ENCODE data around the gene ADAMTS16.
A peak's percentile ranks its signal among the peaks of the same experiment; 100 is the strongest.

Gene ADAMTS16

DNA sequence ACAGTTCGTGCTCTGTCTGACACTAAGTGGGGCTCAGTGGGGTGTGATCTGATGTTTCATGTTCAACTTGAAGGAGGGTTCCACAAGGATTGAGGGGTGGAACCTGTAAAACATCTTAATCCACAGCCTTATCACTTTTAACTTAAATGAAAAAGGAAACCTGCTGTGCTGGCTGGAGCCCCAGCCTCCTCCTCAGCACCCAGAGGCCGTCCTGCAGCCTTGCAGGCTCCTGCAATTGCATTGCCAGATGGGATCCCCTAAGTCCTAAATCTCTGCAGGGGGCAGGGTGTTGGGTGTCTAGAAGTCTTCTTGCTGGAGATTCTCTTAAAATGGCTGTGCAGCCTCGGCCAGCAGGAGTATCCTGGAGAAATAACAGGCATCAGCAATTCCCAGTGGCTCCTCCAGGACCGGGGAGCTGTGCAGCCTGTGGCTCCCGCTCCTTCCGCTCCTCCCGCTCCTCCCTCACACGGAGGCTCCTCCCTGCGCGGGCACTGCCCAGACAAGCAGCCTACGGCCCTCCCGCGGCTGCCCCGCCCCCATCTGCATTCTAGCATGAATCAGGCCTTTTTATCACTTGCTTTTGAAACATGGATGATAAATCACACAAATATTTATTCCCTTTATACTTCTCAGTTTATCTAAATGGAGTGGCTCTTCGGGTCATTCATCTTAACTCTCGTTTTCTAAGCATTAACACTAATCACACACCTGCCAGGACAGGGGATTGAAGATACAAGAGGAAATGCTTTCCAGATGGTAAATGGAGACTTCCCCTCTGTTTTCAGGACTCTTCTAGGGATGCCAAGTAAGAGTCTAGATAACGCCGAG, 131.0 kb downstream of the ADAMTS16 start (continued):
- TF ChIP-seq, protein P1, sequence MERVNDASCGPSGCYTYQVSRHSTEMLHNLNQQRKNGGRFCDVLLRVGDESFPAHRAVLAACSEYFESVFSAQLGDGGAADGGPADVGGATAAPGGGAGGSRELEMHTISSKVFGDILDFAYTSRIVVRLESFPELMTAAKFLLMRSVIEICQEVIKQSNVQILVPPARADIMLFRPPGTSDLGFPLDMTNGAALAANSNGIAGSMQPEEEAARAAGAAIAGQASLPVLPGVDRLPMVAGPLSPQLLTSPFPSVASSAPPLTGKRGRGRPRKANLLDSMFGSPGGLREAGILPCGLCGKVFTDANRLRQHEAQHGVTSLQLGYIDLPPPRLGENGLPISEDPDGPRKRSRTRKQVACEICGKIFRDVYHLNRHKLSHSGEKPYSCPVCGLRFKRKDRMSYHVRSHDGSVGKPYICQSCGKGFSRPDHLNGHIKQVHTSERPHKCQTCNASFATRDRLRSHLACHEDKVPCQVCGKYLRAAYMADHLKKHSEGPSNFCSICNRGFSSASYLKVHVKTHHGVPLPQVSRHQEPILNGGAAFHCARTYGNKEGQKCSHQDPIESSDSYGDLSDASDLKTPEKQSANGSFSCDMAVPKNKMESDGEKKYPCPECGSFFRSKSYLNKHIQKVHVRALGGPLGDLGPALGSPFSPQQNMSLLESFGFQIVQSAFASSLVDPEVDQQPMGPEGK (CRISPR knock-in tag; IDR thresholded peaks at IDR 0.05; ENCODE audit: borderline replicate concordance): no peak
- TF ChIP-seq ZNF565 (CRISPR knock-in tag; conservative IDR thresholded peaks at IDR 0.05; ENCODE audit: low read depth): no peak
- TF ChIP-seq ZNF70 (CRISPR knock-in tag; IDR thresholded peaks at IDR 0.05): no peak
- peak; percentile 71; the same call in 1 of the 2 replicates for TF ChIP-seq TCF4 (CRISPR knock-in tag; IDR thresholded peaks at IDR 0.05; ENCODE audit: borderline replicate concordance)
- TF ChIP-seq RARB (CRISPR knock-in tag; IDR thresholded peaks at IDR 0.05): no peak

DNA sequence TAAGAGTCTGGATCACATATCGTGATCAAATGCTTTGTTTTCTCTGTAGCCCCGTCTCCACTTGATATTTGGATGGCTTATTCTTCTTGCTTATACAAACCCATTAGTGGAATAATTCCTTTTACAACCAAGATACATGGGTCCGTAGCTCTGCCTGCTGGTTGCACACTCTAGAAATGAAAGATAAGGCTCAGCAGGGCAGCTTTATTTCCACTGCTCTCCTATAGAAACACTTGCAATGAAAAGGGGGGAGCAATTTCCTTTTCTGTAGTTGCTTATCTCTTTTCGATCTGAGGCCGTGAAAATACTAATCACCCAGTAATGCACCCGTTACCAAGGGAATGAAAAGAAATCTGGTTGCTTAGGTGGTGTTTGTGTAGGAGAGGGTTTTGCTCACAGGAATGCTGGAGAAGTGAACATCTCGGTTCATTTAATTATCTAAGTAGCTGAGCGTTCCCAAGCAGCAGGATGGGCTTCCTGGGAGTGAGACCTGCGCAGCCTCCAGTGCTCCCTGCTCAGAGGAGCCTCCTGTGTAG, 131.7 kb downstream of the ADAMTS16 start:
- peak; percentile 64 for ATAC-seq
- TF ChIP-seq TCF4 (CRISPR knock-in tag; IDR thresholded peaks at IDR 0.05; ENCODE audit: borderline replicate concordance): 0 out of 2 replicates have a peak, but pooled peaks have one; percentile 8
- TF ChIP-seq PPARA (CRISPR knock-in tag; IDR thresholded peaks at IDR 0.05; ENCODE audit: borderline replicate concordance): no peak

GRCh38 chr5:5273398-5273797, 133.3 kb downstream of the ADAMTS16 start:
- TF ChIP-seq ARNTL (CRISPR knock-in tag; IDR thresholded peaks at IDR 0.05; ENCODE audit: borderline replicate concordance, low read depth) (no peak), ZFP30 (CRISPR knock-in tag; IDR thresholded peaks at IDR 0.05) (no peak), ZNF8 (CRISPR knock-in tag; IDR thresholded peaks at IDR 0.05) (no peak), ZNF565 (CRISPR knock-in tag; conservative IDR thresholded peaks at IDR 0.05; ENCODE audit: low read depth) (no peak)
- no peak for ATAC-seq

DNA sequence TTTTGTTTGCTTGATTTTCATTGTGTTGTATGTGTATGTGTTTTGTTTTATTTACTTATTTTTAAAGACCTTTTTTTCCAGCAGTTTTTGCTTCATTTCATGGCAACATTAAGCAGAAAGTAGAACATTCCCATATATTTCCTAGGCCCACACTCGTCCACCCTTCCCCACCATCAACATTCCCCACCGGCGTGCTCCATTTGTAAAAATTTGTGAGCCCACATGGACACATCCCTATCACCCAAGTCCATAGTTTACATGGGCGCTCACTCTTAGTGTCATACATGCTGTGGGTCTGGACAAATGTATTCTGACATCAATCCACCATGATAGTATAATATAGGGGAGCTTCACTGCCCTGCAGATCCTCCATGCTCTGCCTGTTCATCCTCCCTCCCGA, 133.8 kb downstream of the ADAMTS16 start:
- ATAC-seq: no peak
- TF ChIP-seq ARNTL (CRISPR knock-in tag; IDR thresholded peaks at IDR 0.05; ENCODE audit: borderline replicate concordance, low read depth) (no peak), ZFP30 (CRISPR knock-in tag; IDR thresholded peaks at IDR 0.05) (no peak)
- TF ChIP-seq, protein P1 (CRISPR knock-in tag; IDR thresholded peaks at IDR 0.05; ENCODE audit: borderline replicate concordance): no peak

- no peak for TF ChIP-seq ARNTL (CRISPR knock-in tag; IDR thresholded peaks at IDR 0.05; ENCODE audit: borderline replicate concordance, low read depth)
- no peak for TF ChIP-seq ZNF70 (CRISPR knock-in tag; IDR thresholded peaks at IDR 0.05)
- no peak for TF ChIP-seq SNAI2 (CRISPR knock-in tag; IDR thresholded peaks at IDR 0.05)
- no peak for TF ChIP-seq RARB (CRISPR knock-in tag; IDR thresholded peaks at IDR 0.05)
- no peak for TF ChIP-seq OSR1 (CRISPR knock-in tag; IDR thresholded peaks at IDR 0.05)
- no peak for TF ChIP-seq TOX (CRISPR knock-in tag; IDR thresholded peaks at IDR 0.05; ENCODE audit: borderline replicate concordance)
- no peak for TF ChIP-seq ISL1 (CRISPR knock-in tag; IDR thresholded peaks at IDR 0.05)
- TF ChIP-seq, protein P2, sequence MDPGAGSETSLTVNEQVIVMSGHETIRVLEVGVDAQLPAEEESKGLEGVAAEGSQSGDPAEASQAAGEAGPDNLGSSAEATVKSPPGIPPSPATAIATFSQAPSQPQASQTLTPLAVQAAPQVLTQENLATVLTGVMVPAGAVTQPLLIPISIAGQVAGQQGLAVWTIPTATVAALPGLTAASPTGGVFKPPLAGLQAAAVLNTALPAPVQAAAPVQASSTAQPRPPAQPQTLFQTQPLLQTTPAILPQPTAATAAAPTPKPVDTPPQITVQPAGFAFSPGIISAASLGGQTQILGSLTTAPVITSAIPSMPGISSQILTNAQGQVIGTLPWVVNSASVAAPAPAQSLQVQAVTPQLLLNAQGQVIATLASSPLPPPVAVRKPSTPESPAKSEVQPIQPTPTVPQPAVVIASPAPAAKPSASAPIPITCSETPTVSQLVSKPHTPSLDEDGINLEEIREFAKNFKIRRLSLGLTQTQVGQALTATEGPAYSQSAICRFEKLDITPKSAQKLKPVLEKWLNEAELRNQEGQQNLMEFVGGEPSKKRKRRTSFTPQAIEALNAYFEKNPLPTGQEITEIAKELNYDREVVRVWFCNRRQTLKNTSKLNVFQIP (CRISPR knock-in tag; IDR thresholded peaks at IDR 0.05; ENCODE audit: borderline replicate concordance, low read depth): no peak
- TF ChIP-seq TSHZ2 (CRISPR knock-in tag; IDR thresholded peaks at IDR 0.05): no peak
- no peak for TF ChIP-seq CSDC2 (CRISPR knock-in tag; IDR thresholded peaks at IDR 0.05)
- no peak for TF ChIP-seq ZFP30 (CRISPR knock-in tag; IDR thresholded peaks at IDR 0.05)
- TF ChIP-seq ZC3H10 (CRISPR knock-in tag; IDR thresholded peaks at IDR 0.05): no peak
- no peak for TF ChIP-seq BACH2 (CRISPR knock-in tag; IDR thresholded peaks at IDR 0.05; ENCODE audit: borderline replicate concordance)
- TF ChIP-seq ZNF8 (CRISPR knock-in tag; IDR thresholded peaks at IDR 0.05): no peak
- no peak for TF ChIP-seq ESRRG (CRISPR knock-in tag; IDR thresholded peaks at IDR 0.05)
- TF ChIP-seq ZFP3 (CRISPR knock-in tag; IDR thresholded peaks at IDR 0.05): no peak
- ATAC-seq: no peak
Observed at GRCh38 chr5:5275211-5275610, 135.1 kb downstream of the ADAMTS16 start.

Data from SK-N-SH treated with all-trans-retinoic acid at 6 μM for 48 hours (cell line).